ENCODE results near the gene FLNB. TPM values are rescaled to one million over a fixed set of nuclear protein-coding genes. Genes with fewer than 3 reads are reported as not detected.

The FLNB gene
- total RNA-seq, 4 donors from 2014 or later: 116 to 533 (median 439) TPM

GRCh38 chr3:57967590-57967989, 40.6 kb upstream of the FLNB start:
- H3K27ac ChIP-seq: peak overlapping the region in 3 of 4 donors; percentile 53 to 88 (median 83)
- TF ChIP-seq, protein P1, sequence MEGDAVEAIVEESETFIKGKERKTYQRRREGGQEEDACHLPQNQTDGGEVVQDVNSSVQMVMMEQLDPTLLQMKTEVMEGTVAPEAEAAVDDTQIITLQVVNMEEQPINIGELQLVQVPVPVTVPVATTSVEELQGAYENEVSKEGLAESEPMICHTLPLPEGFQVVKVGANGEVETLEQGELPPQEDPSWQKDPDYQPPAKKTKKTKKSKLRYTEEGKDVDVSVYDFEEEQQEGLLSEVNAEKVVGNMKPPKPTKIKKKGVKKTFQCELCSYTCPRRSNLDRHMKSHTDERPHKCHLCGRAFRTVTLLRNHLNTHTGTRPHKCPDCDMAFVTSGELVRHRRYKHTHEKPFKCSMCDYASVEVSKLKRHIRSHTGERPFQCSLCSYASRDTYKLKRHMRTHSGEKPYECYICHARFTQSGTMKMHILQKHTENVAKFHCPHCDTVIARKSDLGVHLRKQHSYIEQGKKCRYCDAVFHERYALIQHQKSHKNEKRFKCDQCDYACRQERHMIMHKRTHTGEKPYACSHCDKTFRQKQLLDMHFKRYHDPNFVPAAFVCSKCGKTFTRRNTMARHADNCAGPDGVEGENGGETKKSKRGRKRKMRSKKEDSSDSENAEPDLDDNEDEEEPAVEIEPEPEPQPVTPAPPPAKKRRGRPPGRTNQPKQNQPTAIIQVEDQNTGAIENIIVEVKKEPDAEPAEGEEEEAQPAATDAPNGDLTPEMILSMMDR (IDR thresholded peaks at IDR 0.05): no peak
- peak in 1 of 2 donors; percentile 27 for TF ChIP-seq POLR2A (IDR thresholded peaks at IDR 0.05)

DNA sequence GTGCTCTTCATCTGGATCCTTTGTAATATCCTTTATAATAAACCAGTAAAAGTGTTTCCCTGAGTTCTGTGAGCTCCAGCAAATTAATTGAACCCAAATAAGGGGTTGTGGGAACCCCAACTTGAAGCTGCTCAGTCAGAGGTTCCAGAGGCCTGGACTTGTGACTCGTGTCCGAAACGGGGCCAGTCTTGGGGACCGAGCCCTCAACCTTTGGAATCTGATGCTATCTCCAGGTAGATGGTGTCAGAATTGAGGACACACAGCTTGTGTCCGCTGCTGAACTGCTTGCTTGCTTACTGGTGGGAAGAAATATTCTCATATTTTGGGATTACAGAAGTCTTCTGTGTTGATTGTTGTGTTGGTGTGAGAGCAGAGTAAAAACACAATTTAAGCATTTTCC, 39.7 kb upstream of the FLNB start:
- peaks cover 0 to 46% (median 3%) of the 10 kb centered on the region in 4 donors for H3K4me1 ChIP-seq
- H3K27me3 ChIP-seq: no peaks in the 10 kb centered on the region
- DNase-seq: peak in 1 of 3 donors; percentile 69
- TF ChIP-seq, protein P1 (IDR thresholded peaks at IDR 0.05): no peak
- no peak for TF ChIP-seq POLR2A (IDR thresholded peaks at IDR 0.05)
- H3K36me3 ChIP-seq: no peaks in the 10 kb centered on the region
- H3K9me3 ChIP-seq: no peaks in the 10 kb centered on the region
- no peak overlapping the region for H3K4me3 ChIP-seq
- peak overlapping the region in 3 of 4 donors; percentile 53 to 88 (median 83) for H3K27ac ChIP-seq

More at GRCh38 chr3:57967590-57967989, 40.6 kb upstream of the FLNB start:
- H3K36me3 ChIP-seq: no peaks in the 10 kb centered on the region
- H3K27me3 ChIP-seq: no peaks in the 10 kb centered on the region
- H3K9me3 ChIP-seq: no peaks in the 10 kb centered on the region
- H3K4me3 ChIP-seq: no peak overlapping the region
- DNase-seq: peak in 1 of 3 donors; percentile 83
- H3K4me1 ChIP-seq: peaks cover 0 to 40% (median 3%) of the 10 kb centered on the region in 4 donors

DNA sequence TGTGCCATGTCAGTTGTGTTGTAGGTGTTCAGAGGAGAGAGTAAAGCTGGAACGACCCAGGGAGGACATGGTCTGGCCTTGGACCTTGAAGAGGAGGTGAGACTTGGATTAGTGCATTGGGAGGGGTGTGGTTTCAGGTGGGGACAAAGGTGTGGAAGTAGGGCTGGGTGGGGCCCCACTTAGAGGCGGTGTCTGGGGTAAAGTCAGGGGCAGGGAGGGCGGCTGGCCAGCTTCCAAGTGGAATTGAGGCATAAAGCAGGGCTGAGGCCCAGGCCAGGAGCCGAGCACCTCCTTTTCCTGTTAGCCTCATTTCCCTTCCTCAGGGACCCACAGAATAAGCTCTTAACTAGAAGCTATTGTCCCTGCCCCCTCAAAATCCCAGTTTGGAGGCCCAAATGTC, 36.2 kb upstream of the FLNB start:
- peak in 2 of 3 donors; percentile 94 to 97 for DNase-seq

GRCh38 chr3:57972531-57973111, 35.6 kb upstream of the FLNB start:
- H3K27ac ChIP-seq: peak overlapping the region in 3 of 4 donors; percentile 75 to 95 (median 94)
- no peaks in the 10 kb centered on the region for H3K27me3 ChIP-seq
- peak in 2 of 3 donors; percentile 85 for DNase-seq
- peaks cover 0 to 60% (median 6%) of the 10 kb centered on the region in 4 donors for H3K4me1 ChIP-seq
- H3K4me3 ChIP-seq: peak overlapping the region in 2 of 4 donors; percentile 15 to 21
- TF ChIP-seq POLR2A (IDR thresholded peaks at IDR 0.05): peak in 1 of 2 donors; percentile 51
- TF ChIP-seq, protein P1 (IDR thresholded peaks at IDR 0.05): peak in 2 of 6 experiments; percentile 9 to 10
- H3K9me3 ChIP-seq: no peaks in the 10 kb centered on the region
- no peaks in the 10 kb centered on the region for H3K36me3 ChIP-seq

More for the DNA sequence above, 36.2 kb upstream of the FLNB start:
- peaks cover 0 to 57% (median 6%) of the 10 kb centered on the region in 4 donors for H3K4me1 ChIP-seq
- peak overlapping the region in 2 of 4 donors; percentile 15 to 23 for H3K4me3 ChIP-seq
- H3K27me3 ChIP-seq: no peaks in the 10 kb centered on the region
- H3K27ac ChIP-seq: peak overlapping the region in 3 of 4 donors; percentile 75 to 95 (median 94)
- no peaks in the 10 kb centered on the region for H3K36me3 ChIP-seq
- TF ChIP-seq, protein P1 (IDR thresholded peaks at IDR 0.05): no peak
- peak in 1 of 2 donors; percentile 64 for TF ChIP-seq POLR2A (IDR thresholded peaks at IDR 0.05)
- no peaks in the 10 kb centered on the region for H3K9me3 ChIP-seq

DNA sequence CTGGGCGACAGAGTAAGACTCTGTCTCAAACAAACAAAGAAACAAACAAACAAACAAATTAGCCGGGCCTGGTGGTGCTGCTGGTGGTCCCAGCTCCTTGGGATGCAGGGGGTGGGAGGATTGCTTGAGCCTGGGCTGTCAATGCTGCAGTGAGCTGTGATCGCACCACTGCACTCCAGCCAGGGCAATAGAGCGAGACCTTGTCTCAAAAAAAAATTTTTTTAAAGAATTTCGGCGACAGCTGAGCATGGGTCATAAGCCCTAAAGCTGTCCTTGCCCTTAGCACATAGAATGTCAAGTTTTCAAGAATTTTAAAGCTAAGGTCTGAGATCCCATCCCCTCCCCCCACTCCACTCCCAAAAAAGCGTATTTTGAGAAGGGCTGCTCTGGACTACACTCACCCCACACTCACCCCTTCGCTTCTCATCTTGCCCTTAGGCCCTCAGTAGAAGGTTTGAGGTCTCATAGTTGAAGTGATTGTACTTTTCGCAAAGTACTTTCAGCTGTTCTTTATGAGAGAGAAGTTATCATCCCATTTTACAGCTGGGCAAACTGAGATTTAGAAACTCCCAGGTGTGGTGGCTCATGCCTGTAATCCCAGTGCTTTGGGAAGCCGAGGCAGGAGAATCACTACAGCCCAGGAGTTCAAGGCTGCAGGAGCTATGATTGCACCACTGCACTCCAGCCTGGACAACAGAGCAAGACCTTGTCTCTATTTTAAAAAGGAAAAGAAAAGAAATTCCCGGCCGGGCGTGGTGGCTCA, 34.3 kb upstream of the FLNB start:
- no peaks in the 10 kb centered on the region for H3K27me3 ChIP-seq
- no peaks in the 10 kb centered on the region for H3K36me3 ChIP-seq
- H3K4me1 ChIP-seq: peaks cover 0 to 61% (median 9%) of the 10 kb centered on the region in 4 donors
- no peaks in the 10 kb centered on the region for H3K9me3 ChIP-seq
- no peak overlapping the region for H3K4me3 ChIP-seq
- no peak for DNase-seq
- no peak for TF ChIP-seq POLR2A (IDR thresholded peaks at IDR 0.05)
- H3K27ac ChIP-seq: peak overlapping the region in 3 of 4 donors; percentile 75 to 95 (median 94)

All from Peyer's patch (tissue), 4 donors.